ENCODE results near the gene SYK.

DNA sequence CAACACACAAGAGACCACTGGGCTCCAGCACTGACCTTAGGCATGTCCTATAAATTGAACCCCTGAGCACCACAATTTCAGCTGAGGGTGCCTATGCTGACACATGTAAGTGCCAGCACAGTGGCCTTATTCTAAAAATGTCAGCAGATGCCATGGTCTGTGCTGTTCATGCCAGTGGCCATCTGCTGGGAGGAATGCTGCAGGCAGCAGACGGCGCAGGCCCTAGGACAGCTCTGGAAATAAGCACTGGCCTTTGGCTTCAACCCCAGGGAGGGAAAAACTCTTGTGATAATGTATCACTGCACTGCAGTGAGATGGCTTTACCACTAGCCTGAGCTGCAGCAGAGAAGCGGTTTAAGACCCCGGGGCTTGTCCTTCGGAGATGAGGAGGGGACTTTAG, 98.5 kb downstream of the SYK start:
- TF ChIP-seq, protein P1, sequence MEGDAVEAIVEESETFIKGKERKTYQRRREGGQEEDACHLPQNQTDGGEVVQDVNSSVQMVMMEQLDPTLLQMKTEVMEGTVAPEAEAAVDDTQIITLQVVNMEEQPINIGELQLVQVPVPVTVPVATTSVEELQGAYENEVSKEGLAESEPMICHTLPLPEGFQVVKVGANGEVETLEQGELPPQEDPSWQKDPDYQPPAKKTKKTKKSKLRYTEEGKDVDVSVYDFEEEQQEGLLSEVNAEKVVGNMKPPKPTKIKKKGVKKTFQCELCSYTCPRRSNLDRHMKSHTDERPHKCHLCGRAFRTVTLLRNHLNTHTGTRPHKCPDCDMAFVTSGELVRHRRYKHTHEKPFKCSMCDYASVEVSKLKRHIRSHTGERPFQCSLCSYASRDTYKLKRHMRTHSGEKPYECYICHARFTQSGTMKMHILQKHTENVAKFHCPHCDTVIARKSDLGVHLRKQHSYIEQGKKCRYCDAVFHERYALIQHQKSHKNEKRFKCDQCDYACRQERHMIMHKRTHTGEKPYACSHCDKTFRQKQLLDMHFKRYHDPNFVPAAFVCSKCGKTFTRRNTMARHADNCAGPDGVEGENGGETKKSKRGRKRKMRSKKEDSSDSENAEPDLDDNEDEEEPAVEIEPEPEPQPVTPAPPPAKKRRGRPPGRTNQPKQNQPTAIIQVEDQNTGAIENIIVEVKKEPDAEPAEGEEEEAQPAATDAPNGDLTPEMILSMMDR (IDR thresholded peaks at IDR 0.05; ENCODE audit: poor library complexity), result peak; percentile 21
- TF ChIP-seq EZH2 (IDR thresholded peaks at IDR 0.05; ENCODE audit: borderline replicate concordance), result no peak
